ENCODE measurements around the gene PGC.

Gene PGC

DNA sequence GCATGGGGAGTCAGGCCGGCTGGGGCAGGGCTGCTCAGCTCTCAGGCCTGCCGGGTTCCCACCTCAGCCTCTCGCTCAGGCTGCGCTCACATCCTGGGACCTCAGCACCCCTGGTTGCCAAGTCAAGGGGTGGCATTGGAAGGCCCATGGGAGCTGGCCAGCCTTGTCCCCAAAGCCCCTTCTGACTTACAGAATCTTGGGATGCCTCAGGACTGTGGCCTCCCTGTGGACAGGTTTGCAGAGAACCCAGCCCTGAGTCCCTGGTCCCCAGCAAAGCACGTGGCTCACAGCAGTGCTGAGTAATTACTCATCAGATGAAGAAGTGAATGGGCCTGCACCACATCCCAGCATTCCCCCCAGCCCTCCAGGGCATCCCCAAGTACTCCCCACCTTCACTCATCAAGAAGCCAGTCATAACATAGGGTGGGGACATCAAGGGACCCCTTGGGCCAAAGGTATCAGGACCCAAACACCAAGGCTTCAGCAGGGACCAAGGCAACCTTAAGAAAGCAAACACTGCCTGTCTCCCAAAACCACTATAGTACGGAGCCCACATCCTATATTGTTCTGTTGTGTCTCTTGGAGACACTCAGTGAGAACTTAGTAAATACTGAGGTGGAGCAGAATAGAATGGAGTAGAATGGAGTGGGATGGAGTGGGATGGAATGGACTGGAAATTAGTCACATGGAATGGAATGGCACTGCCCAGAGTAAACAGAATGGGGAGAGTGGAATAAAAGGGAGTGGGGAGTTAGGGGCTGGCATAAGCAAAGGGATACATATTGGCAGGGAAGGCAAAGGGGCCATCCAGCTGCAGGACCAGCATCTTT, 3.6 kb downstream of the PGC start:
- no peak for DNase-seq

DNA sequence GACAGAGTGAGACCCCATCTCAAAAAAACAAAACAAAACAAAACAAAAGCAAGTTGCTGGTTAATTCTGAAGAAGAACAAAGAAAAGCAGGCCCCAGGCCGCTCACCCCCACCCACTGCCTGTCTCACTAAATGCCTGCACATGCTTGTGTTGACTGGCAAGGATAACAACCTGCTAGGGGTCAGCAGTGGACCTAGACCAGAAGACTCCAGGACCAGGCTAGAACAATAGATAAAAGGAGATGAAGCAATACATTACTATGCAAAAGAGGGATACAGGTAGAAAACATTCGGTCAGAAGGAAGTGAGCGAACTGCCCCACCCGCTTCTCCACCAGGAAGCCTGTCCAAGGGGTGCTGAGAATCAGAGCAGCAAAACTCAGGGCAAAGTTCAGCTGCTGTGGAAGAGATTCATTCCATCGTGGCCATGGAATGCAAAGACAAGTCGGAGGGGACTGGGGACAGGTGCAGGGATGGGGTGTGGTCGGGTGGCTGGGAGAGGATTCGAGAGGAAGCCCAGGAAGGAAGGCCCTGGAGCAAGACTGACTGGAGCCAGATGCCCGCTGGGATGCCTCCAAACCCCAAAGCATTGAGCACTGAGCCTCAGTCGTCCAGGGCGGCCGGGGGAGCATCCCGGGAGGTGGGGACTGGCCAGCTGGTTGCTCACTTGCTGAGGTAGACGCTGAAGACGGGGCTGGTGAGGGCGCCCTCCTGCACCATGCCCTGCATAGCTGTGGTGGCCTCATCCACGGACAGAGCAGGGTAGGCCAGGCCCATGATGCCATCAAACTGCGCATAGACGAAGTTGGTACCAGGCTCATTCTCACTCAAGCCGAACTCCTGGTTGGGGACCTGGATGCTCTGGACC, 5.3 kb downstream of the PGC start:
- DNase-seq = no peak

- DNase-seq = no peak
These were observed 6.6 kb downstream of the PGC start for GRCh38 chr6:41740366-41741162.

DNA sequence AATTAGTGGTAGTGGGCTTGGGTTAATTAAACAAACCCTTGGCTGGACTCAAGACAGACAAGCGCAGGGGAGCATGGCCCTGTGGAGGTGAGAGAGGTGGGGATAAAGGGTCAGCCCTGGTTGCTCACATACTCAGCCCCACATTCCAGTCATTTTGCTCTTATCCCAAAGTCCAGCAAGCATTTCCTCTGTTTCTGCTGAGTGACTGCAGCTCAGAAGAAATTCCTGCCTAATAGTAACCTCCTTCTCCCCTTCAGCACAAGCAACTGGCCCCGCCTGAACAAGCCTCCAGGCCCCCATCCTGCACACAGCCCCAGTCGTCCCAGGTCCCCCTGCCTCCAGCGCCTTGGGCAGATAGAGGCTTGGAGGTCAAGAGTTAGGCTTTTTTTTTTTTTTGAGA, 8.2 kb downstream of the PGC start:
- DNase-seq = no peak

DNA sequence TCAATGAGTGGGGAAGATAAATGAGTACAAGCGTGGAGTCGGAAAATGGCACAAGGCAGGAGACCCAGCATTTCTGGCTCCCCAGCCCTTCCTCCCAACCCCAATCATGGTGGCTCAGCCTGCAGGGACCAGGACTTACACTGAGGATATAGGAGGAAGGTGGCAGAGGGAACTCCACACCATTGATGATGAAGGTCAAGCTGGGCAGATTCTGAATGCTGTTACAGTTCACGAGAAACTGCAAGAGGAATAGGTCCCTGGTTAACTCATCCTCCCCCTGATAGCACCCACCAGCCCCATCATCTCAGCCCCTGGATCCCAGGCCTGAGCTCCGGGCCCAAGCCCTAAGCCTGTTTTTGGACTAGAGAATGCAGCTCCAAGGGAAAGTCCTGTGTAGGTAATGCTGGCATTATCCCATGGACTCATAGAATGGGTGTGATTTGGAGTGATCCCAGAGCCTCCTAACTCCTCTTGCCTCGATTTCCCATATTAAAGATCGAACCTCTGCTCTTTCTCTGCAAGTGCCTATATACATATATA, 9.5 kb downstream of the PGC start:
- no peak for DNase-seq

GRCh38 chr6:41736800-41737555, 10.2 kb downstream of the PGC start:
- DNase-seq = no peak

- DNase-seq = no peak
These were observed 10.9 kb downstream of the PGC start for GRCh38 chr6:41736186-41736733.

DNA sequence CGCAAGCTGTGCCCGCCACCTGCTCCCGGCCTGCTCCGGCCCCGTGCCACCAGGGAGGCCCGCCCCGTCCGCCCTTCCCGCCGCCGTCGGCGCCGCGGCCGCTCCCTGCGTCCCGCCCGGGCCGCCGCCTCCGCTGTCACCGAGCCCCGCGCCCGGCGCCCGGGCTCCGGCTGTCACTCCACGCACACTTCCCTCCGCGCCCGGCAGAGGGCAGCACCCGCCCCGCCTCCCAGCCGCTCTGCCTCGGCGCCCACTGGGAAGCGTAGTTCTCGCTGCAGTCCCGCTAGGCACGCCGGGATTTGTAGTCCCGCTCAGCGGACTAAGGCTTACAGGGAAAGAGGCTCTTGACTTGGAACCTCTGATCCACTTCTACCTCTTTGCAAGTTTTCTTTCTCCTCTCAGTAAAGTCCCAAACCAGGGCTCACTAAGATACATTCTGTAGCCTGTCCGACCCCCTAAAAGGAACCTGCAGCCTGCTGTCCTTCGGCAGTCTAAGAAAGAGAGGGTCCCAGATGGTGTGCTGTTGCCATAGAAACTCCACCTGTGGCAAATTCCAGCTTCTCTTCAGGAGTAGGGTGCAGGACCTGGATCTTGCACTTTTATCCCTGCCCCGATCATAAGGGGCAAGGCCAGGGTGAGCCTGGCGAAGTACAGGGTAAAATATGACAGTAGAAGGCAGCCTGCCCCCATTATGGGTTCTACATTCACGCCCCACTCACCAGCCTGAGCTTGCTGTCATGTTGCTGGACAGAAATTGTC, 11.6 kb downstream of the PGC start, which contains the start of gene TFEB:
Gene TFEB (minus strand): TSS at position 182 of the 759 bp plus-strand sequence. CDS start 44,395 bp downstream, outside the sequence.
- peak; percentile 90 for DNase-seq

DNA sequence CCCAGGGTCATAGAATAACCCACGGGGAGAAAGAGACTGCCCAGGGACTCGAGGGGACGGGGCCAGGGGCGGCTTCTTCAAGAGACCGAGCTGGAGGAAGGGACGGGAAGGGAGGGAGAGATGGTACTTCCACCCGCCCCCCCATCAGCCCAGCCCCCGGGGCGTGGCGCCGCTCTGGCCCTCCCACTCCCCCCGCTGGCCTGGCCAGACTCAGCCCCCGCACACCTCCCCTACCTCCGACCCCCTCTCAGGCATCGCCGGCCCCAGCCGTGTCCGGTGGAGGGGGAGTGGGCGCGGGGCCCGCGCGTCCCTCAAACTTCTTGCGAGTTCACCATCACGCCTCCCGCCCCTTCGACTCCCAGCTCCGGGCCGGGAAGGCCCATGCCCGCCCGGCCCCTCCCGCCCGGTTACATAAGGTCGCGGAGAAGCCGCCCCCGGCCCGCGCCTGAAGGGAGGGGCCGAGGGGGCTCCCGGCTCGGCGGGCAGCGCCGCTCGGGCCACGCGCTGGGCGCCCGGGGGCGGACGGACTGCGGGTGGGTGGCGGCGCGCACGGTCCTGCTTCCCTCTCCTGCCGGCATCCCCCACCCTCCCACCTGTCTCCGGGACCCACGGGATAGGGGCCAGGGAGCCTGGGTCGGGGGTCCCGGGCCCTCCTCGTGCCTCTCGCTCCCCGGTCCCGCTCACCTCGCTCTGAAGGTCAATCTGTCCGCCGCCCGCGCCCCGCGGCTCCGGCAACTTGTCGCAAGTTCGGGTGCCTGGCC, 12.4 kb downstream of the PGC start:
- DNase-seq = peak; percentile 66

GRCh38 chr6:41733707-41734665, 13.2 kb downstream of the PGC start:
- DNase-seq = peak; percentile 77

GRCh38 chr6:41733360-41733706, 13.9 kb downstream of the PGC start:
- DNase-seq = no peak

DNA sequence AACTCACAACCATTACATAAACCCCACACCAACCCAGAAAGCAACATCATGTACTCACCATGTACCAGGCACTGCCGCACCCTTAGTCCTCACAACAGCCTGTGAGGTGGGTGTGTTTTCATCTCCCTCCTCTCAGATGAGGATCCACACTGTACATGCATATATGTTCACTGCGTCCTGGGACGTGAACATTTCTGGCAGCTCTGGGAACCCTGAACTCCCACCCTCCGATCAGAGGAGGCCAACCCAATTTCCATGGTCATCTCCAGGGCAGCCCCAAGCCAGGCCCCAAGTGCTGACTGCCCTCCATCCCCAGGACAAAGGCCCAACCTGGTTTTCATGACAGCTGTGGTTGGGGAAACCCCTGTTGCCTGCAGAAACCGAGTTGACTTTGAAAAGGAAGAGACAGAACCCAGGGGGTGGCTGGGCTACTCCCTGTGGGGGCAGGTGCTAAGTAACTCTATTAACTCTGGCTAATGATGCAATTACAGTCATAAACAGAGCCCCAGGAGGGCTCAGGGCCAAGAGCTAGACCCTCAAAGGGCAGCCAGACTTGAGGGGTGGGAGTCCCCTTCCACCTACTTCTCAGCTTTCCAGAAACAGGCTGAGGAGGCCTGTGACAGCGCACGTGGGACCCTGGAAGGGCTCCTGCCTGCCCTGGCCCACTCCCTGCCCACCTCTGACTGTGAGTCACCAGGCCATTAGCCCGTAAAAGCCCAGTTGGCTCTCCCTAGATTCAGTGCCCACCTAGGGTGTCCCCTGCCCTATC, 14.4 kb downstream of the PGC start:
- DNase-seq = peak; percentile 70

GRCh38 chr6:41732149-41732548, 15.0 kb downstream of the PGC start:
- DNase-seq = no peak

GRCh38 chr6:41731561-41732086, 15.6 kb downstream of the PGC start:
- DNase-seq = no peak

DNA sequence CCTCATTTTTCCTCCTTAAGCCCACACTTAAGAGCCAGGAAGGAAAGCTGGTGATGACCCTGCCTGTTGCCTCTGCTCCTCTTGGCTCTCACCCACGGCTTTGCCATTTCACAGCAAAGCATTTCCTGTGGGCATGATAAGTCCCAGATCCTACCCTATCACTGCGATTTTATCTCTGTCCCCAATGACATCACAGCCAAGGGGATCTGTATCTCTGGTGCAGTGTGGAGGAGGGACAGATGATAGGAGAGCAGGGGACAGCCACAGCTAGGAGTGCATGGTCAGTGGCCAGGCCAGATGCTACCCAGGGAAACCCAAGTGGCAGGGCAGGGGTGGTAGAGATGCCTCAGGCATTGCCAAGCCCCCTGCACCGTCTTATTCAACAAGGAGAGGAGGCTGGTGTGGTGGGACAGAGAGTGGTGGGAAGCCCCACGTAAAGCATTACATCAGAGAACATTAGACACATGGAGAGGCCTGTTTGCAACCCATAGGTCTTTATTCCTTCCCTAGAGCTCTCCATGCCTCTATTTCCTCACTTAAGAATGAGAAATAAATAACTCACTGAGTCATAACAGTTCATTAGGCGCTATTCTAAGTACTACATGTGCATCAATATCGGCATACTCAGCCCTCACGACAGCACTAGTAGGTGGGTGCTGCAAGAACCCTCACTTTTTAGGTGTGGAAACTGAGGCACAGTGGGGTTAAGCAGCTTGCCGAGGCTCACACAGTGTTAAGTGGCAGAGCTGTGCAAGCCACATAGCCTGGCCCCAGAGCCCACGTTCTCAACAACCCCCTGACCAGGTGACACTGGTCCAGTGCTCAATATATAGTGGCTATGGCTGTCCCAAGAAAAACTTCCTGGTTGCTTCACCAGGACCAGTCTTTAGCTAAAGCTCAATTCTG, 16.4 kb downstream of the PGC start:
- DNase-seq = no peak

DNA sequence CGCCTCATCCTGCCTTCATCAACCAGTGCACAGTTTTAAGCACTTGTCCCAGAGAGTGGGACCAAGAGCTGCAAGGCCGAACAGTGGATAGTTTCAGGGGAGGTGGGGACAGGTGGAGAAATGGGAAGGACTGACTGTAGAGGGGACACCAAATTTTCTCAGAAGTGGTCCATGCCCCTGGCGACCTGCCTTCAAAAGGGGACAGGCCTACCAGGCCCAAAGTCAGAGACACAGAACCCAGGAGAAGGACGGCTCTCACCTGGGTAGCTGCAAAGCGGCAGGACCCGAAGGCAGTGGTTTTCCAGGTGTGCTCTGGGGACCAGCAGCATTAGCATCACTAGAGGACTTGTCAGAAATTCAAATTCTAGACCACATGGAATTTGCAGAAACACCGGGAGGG, 17.6 kb downstream of the PGC start:
- no peak for DNase-seq

DNA sequence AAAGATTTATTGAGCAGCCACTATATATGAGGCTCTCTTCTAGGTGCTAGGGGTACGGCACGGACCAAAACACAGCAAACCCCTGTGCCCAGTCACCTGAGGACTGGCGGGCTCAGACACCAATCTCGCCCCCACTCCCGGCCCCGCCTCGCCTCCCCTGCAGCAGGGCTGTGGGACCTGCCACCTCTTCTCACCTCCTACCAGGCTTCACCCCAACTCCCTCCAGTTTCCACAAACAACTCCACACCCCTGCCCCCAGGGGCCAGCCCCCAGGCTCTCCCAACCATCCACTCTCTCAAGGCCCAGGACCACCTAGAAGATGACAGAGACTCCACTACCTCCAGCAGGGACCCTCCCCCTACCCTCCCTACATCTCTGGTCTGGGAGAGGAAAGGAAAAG, 18.2 kb downstream of the PGC start:
- no peak for DNase-seq

Data from CD4-positive, alpha-beta T cell treated with Interferon gamma for 1 hour (primary cell).